Erythroblast (primary cell): ENCODE results near the gene USH1G.

Source experiments
- DNase-seq, 2 experiments: peaks; one replicate each; lab custom pipeline; 2025; lab: John Stamatoyannopoulos, UW
- GATA1 ChIP-seq: IDR thresholded peaks from 2 replicates; pipeline ENCODE4 v1.6.1; 2011; ENCODE audit warnings: low read depth, mild to moderate bottlenecking, control low read depth, low read length, moderate library complexity
- POLR2A ChIP-seq: IDR thresholded peaks from 2 replicates; pipeline ENCODE4 v1.6.1; 2011; ENCODE audit warnings: mild to moderate bottlenecking, low read length

Gene USH1G

DNA sequence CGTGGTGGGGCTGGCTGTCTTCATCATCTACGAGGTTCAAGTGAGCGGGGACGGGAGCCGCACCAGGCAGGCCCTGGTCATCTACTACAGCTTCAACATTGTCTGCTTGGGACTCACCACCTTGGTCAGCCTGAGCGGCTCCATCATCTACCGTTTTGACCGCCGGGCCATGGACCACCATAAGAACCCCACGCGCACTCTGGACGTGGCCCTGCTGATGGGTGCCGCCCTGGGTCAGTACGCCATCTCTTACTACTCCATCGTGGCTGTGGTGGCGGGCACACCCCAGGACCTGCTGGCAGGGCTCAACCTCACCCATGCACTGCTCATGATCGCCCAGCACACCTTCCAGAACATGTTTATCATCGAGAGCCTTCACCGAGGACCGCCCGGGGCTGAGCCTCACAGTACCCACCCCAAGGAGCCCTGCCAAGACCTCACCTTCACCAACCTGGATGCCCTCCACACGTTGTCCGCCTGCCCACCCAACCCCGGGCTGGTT, 7.5 kb upstream of the USH1G start:
- TF ChIP-seq GATA1 (no peak), POLR2A (no peak)

DNA sequence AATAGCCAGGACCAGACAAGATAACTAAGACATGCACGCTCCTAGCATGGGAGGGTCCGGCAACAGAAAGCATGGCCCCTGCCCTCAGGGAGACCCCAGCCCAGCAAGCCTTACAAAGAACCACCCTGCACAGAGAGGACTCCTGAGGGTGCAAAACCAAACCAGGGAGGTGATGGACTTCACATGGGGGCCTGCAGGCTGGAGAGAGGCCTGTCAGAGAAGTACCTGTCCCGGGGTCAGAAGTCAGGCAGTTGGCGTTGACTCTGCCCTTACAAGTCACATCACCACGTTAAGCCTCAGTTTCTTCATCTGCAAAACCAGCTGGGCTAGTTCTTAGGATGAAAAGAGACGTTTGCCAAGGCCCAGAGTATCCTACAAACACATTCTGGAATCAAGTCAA, 5.7 kb upstream of the USH1G start:
- TF ChIP-seq POLR2A, result no peak
- DNase-seq, result no peak

More for the DNA sequence above, 7.5 kb upstream of the USH1G start:
- DNase-seq, result no peak

DNA sequence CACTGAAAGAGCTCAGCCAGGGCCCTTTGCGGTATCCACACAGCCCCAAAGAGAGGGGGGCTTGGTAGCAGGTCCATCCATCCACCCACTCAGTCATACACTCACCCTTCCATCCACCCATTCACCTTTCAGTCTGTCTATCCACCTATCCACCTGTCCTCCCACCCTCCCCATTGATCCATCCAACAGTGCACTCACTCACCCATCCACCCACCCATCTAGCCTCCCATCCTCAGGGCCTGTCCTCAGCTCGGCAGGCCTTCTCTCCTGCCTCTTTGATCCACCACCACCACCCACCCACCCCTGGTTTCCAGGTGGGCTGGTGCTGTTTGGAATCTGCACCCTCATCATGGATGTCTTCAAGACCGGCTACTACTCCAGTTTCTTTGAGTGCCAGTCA, 2.2 kb upstream of the USH1G start:
- DNase-seq, result no peak

DNA sequence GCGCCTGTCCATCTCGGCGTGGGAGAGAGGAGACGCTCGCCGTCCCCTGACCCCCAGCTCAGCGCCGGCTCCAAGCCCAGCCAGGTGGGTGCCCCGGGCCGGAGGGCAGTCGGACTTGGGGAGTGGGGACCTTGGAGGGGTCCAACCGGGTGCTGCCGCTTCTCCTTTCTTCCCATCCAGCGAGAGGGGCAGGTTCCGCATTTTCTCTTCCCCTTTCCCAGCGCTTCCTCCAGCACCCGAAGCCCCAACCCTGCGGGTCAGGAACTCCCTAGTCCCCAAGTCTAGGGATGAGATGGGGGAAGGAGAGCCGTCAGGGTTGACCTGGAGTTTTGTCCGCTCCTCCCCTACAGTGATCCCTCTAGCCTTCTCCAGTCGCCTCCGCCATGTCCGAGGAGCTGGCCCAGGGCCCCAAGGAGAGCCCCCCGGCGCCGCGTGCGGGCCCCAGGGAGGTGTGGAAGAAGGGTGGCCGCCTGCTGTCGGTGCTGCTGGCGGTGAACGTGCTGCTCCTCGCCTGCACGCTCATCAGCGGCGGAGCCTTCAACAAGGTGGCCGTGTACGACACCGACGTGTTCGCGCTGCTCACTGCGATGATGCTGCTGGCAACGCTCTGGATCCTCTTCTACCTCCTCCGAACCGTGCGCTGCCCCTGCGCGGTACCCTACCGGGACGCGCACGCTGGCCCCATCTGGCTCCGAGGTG, 1.3 kb upstream of the USH1G start, which contains the start of gene OTOP2:
OTOP2 (plus strand) TSS at position 24 of the 699 bp plus-strand sequence; CDS start at position 384, 360 bp downstream.
- no peak for DNase-seq
- no peak for TF ChIP-seq GATA1
- no peak for TF ChIP-seq POLR2A

More for the DNA sequence above, 2.2 kb upstream of the USH1G start:
- TF ChIP-seq GATA1 (no peak), POLR2A (no peak)

DNA sequence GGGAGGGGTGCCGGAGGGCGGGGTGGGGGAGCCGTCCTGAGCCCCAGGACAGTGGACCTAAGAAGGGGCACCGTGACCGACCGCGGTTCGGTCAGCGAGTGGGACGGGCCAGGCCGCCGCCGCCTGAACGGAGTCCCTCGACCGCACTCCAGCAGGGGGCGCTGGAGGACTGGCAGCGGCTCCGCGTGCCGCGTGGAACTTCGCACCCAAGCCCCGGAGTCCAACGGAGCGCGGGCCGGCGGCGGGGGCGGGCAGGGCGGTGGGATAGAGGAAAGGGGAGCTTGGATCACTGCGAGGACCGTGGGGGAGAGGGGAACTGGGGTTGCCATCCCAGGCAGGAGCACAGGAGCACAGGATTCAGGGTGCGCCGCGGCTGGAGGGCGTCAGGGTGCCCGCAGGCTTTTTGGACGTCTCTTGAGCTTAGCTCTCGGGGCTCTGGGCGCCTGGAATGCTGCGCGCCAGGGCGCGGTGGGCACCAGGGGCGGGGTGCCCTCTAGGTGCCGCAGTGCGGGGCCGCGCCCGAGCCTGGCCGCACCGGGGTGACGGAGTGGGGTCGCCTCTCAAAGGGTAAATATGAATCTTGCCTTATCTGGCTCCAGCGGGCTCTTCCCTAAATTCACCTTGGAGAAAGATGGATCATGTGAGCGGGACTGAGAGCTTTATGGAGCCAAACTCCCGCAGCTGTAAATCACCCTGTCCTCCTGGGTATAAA, 639 bp upstream of the USH1G start:
- DNase-seq, result peak; percentile 67 to 83
- TF ChIP-seq GATA1 (no peak), POLR2A (no peak)

DNA sequence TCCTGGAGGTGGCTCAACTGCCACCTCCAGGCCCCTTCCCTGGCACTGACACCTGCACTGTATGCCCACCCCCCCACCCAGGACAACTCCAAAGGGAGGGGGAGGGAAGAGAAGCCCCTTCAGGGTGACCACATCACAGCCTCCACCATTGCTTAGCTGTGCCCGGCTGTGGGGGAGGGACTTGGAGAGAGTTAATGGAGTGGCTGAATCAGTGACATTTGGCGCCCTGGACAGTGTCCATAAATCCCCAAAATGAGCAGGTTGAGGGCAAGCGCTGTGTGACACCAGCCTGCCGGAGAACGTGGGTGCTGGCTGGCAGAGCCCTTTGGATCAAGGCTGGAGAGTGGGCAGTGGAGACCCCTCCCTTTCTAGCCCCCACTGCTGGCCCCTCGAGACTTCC, 883 bp downstream of the USH1G start:
- TF ChIP-seq GATA1 (no peak), POLR2A (no peak)
- DNase-seq, result no peak

DNA sequence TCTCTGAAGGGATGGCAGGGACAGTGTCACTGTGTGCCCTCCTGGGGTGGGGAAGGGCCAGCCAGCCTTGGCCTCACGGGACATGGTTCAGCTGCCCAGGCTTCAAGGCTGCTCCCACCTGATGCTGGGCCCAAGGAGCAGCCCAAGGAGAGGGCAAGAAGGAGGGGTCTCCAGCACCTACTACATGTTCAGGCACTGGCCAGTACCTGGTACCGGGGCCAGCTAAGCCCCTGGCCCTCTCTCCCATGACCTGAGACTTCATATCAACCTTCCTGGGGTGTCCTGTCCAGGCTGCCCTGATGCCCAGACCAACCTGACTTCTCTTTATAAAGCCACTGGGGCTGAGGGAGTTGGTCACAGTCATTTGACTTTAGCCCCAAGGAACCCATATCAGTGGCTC, 1.3 kb downstream of the USH1G start:
- DNase-seq, result no peak
- TF ChIP-seq POLR2A (no peak), GATA1 (no peak)

DNA sequence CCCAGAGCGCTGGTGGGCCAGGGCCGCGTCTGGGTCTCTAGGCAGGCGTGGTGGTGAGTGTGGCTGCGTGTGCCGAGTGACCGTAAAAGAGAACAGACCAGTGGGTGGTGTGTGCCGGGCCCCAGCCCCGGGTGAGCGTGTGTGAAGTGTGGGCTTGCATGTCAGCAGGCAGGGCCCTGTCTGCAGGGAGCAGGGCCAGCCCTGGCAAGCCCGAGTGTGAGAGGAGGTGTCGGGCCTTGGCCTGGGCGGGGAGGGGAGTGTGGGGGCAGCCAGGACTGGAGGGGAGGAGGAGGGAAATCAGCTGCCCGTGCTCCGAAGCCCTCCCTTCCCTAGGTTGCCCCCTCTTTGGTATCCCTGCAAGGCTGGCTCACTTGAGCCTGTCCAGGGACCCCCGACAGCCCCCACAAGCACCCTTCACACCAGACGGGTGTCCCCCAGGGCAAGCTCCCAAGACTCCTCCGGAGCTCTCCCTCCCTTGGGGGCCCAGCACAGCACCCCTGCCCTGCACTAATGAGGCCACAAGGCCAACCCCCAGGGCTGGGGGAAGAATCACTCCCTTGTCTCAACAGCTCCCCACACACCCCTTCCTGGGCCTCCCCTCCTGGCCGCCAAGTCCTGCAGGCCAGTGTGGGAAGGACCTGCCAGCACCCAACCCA, 1.9 kb downstream of the USH1G start:
- no peak for TF ChIP-seq GATA1
- no peak for TF ChIP-seq POLR2A
- no peak for DNase-seq

DNA sequence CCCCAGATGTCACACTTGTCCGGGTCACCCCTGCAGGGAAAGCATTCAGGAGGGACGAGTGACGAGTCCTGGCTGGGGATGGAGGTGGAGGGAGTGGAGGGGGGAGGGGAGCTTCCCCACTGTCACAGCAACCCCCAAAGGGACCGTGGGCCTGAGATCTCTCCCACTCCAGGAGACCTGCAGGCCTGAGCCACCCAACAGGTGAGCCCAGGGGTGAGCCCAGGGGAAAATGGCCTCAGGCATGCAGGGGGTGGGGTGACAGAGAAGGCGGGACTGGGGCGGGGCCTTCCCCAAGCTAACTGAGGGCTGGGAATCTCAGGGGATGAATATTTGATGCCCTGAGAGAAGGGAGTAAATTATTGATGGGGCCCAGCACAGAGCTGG, 2.4 kb downstream of the USH1G start:
- no peak for DNase-seq
- TF ChIP-seq GATA1, result no peak
- TF ChIP-seq POLR2A, result no peak

DNA sequence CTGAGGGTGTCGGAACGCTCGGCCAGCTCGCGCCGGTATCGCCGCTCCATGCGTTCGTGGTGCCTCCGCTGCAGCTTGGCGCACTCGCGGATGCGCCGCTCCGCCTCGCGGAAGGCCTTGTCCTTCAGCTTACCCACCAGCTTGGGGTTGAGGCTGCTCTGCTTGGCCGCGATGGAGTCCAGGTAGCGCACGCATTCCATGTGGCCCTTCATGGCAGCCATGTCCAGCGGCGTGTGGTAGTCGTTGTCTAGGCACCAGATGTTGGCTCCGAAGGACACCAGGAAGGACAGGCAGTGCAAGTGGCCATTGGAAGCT, 2.8 kb downstream of the USH1G start:
- no peak for TF ChIP-seq POLR2A
- TF ChIP-seq GATA1, result no peak
- no peak for DNase-seq

DNA sequence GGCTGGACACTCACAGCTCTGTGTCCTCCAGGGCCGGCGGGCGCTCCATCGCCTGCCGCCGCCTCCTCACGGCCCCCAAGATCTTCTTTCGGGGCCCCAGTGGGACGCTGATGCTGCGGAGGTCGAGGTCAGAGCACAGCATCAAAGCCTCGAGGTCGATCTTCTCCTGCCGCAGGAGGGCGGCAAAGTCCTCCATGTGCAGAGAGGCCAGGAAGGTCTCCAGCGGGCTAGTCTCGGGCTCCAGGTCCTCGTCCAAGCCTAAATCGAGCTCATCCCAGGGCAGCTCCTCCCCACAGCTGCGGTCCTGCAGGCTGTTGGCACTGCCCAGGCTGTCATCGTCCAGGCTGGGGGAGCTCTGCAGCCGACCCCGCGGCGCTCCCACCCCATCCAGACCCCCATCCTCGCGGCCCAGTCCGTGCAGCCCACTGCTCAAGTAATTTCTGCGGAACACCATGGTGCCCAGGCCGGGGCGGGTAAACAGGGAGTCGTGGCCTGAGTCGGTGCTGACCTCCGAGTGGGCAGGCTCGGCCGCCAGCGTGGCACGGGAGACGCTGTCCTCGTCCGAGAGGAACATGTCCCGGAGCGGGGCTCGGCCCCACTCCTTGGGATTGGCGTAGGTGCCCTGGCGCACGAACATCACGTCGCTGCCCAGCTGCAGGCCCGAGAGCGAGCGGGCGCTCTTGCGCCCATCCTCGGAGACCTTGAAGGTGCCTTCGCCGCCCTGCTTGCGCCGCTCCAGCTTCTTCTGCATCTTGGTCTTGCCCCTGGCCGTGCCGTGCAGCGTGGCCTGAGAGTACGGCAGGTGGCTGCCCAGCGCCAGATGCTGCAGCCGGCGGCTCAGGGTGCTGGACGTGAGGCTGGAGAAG, 3.4 kb downstream of the USH1G start:
- TF ChIP-seq POLR2A, result no peak
- TF ChIP-seq GATA1, result no peak
- peak; percentile 30 to 37 for DNase-seq

DNA sequence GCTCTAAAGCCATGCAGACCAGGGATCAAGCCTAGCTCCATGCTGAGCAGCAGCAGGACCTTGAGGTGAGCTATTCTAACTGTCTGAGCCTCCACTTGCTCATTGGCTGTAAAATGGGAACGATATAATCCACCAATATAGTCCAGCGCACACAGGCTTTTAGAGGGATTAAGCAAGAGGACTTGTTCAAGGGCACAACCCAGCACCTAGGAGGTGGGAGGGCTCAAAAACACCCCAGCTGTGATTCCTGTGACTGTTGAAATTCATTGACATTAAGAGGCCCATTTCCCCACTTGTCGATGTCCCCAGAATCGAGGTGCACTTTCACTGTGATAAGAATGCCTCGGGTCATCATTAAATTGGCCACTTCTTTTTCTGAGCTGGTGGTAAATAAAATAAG, 4.1 kb downstream of the USH1G start:
- TF ChIP-seq GATA1 (no peak), POLR2A (no peak)
- no peak for DNase-seq

DNA sequence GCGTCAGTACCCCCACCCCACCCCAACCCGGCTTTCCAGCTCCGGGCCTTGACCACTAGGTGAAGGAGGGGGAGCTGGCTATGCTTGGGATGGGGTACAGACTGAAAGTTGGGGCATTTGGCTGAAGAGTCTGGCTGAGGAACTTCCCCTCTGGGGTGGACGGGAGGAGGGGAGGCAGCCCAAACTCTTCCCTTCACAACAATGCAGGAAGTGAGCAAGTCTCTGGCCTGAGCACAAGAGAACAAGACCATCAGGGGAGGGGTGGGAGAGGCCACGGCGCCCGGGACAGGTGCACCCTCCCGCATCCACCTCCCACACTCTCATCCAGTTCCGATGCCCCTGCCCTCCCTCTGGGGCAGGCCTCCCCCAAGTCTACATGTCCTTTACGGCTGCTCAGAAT, 5.6 kb downstream of the USH1G start:
- no peak for TF ChIP-seq GATA1
- TF ChIP-seq POLR2A, result no peak
- no peak for DNase-seq
